Measurements from ENCODE around the gene CNOT6. TPM values are rescaled to one million over a fixed set of nuclear protein-coding genes. Genes with fewer than 3 reads are reported as not detected.

CNOT6 gene
- total RNA-seq, 4 donors from 2014 or later: 4.1 to 12.0 (median 6.4) TPM

DNA sequence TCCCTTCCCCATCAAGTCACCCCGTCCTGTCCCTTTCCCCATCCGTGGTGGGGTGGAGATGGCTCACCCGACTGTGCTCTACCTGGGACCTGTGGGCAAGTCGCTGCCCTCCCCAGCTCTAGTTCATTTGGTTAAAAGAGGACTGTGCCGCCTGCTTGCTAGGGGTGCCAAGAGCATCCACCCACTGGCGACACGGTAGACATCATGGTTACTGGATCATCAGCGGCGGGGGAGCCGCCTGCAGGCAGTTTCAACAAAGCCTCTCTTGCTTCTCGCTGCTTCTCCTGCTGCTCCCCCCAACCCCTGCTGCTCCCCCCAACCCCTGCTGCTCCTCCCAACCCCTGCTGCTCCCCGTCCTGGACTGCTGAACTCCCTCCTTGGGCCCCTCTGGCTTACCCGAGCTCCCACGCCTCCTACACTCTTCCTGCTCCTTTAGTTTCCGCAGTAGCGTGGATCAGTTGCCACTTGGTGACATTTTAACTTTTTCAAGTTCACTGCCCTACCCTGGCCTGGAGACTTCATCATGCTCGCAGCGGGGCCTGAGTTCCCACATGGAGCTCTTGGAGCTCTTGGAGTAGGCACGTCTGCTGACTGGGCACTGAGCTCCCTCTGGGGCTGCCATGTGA lies 119.1 kb downstream of the CNOT6 start:
- Histone ChIP-seq H3K27me3 (peaks cover 0 to 4% (median 0%) of the 10 kb centered on the region in 3 donors), H3K36me3 (no peaks in the 10 kb centered on the region), H3K9me3 (no peaks in the 10 kb centered on the region), H3K27ac (no peak overlapping the region), H3K4me3 (no peak overlapping the region), H3K4me1 (no peaks in the 10 kb centered on the region)
- ATAC-seq: no peak
- in situ Hi-C loops (cut with MboI; ENCODE audit: low sequenced_read_pairs in 4 of 4): no loop called here
- intact Hi-C loops (cut with DNase I; ENCODE audit: low total_unique reads): no loop called here
- no peak for DNase-seq
- no peak for TF ChIP-seq POLR2A (IDR thresholded peaks at IDR 0.05)
- TF ChIP-seq, protein P1, sequence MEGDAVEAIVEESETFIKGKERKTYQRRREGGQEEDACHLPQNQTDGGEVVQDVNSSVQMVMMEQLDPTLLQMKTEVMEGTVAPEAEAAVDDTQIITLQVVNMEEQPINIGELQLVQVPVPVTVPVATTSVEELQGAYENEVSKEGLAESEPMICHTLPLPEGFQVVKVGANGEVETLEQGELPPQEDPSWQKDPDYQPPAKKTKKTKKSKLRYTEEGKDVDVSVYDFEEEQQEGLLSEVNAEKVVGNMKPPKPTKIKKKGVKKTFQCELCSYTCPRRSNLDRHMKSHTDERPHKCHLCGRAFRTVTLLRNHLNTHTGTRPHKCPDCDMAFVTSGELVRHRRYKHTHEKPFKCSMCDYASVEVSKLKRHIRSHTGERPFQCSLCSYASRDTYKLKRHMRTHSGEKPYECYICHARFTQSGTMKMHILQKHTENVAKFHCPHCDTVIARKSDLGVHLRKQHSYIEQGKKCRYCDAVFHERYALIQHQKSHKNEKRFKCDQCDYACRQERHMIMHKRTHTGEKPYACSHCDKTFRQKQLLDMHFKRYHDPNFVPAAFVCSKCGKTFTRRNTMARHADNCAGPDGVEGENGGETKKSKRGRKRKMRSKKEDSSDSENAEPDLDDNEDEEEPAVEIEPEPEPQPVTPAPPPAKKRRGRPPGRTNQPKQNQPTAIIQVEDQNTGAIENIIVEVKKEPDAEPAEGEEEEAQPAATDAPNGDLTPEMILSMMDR (IDR thresholded peaks at IDR 0.05 in 4 of 5, conservative IDR thresholded peaks at IDR 0.05 in 1 of 5): no peak

DNA sequence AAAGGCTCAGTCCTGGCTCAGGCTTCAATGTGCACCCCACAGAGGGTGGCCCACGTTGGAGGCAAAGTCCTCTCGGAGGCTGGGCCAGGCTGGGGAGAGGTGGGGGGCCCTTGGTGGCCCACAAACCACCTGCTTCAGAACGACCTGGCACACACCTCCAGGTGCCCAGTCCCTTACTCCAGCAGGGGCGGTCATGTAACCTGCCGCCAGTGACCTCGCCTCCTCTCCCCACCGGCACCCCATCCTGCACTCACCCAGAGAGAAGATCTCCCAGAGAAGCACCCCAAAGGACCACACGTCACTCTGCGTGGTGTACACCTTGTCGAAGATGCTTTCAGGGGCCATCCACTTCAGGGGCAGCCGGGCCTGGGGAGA lies 119.6 kb downstream of the CNOT6 start:
- Histone ChIP-seq H3K27ac (no peak overlapping the region), H3K27me3 (peaks cover 0 to 6% (median 0%) of the 10 kb centered on the region in 3 donors), H3K36me3 (no peaks in the 10 kb centered on the region), H3K4me3 (no peak overlapping the region), H3K4me1 (no peaks in the 10 kb centered on the region), H3K9me3 (no peaks in the 10 kb centered on the region)
- no peak for TF ChIP-seq POLR2A (IDR thresholded peaks at IDR 0.05)
- TF ChIP-seq, protein P1 (IDR thresholded peaks at IDR 0.05 in 4 of 5, conservative IDR thresholded peaks at IDR 0.05 in 1 of 5): no peak
- ATAC-seq (no peak), DNase-seq (no peak)
- intact Hi-C loops (cut with DNase I; ENCODE audit: low total_unique reads): no loop called here
- in situ Hi-C loops (cut with MboI; ENCODE audit: low sequenced_read_pairs in 4 of 4): no loop called here

DNA sequence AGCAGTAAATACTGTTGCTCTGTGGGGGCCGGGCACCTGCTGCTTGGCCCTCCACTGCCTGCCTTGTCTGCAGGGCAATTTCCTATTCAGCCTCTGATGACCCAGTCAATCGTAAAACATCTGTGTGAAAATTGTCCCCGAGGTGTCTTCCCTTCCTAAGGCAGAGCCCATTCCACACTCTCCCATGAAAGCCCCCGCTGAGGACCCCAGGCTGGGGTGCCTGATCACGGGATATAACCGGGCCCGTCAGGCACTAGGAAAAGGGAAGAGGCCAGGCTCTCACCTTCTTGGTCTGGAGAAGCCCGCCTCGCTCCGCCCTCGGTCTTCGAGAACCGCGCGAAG lies 124.3 kb downstream of the CNOT6 start:
- Histone ChIP-seq H3K4me3 (no peak overlapping the region), H3K27me3 (peaks cover 0 to 16% (median 0%) of the 10 kb centered on the region in 3 donors), H3K4me1 (no peaks in the 10 kb centered on the region), H3K27ac (no peak overlapping the region), H3K36me3 (no peaks in the 10 kb centered on the region), H3K9me3 (no peaks in the 10 kb centered on the region)
- no peak for DNase-seq
- no peak for TF ChIP-seq POLR2A (IDR thresholded peaks at IDR 0.05)
- TF ChIP-seq, protein P1 (IDR thresholded peaks at IDR 0.05 in 4 of 5, conservative IDR thresholded peaks at IDR 0.05 in 1 of 5): no peak
- no peak for ATAC-seq
- intact Hi-C loops (cut with DNase I; ENCODE audit: low total_unique reads): no loop called here
- in situ Hi-C loops (cut with MboI; ENCODE audit: low sequenced_read_pairs in 4 of 4): no loop called here

DNA sequence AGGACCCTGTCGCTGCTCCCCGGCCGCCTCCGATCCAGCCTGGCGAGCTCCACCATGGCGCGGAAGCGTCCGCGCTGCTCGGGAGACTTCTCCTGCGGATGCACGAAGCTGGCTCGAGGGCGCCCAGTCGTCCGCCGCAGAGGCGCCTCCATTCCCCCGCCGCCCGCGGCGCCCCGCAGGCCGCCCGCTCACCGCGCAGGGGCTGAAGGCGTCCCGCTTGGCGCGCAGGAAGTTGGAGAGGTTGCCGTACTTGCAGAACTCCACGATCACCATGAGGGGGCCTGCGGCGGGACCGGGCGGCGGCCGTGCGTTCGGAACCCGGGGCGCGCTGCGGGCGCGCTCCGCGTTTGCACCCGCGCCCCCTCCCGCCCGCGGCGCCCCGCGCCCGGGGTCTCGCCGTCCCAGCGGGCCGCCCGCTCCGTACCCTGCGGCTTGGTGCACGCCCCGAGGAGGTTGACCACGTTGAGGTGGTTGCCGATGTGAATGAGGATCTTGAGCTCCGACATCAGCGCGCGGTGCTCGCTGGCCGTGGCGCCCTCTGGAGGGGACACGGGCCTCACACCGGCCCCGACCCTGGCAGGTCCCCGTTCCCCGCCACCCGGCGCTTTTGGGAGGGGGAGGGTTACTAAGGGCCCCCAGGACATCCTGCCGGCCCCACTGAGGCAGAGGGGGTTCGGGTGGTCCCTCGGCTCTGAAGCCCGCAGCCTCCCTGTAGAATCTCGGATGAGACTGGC lies 124.8 kb downstream of the CNOT6 start:
- Histone ChIP-seq H3K9me3 (no peaks in the 10 kb centered on the region), H3K36me3 (no peaks in the 10 kb centered on the region), H3K4me3 (no peak overlapping the region), H3K27ac (no peak overlapping the region), H3K4me1 (no peaks in the 10 kb centered on the region), H3K27me3 (peaks cover 0 to 16% (median 0%) of the 10 kb centered on the region in 3 donors)
- in situ Hi-C loops (cut with MboI; ENCODE audit: low sequenced_read_pairs in 4 of 4): no loop called here
- ATAC-seq: no peak
- TF ChIP-seq, protein P1 (IDR thresholded peaks at IDR 0.05 in 4 of 5, conservative IDR thresholded peaks at IDR 0.05 in 1 of 5): no peak
- intact Hi-C loops (cut with DNase I; ENCODE audit: low total_unique reads): no loop called here
- DNase-seq: no peak
